Measurements from ENCODE around the gene RPLP2. TPM values are rescaled to one million over a fixed set of nuclear protein-coding genes. Genes with fewer than 3 reads are reported as not detected.

Gene RPLP2
- total and polyA plus RNA-seq, 2 donors (not counting 1 experiment from before 2014, with no cell fraction given): 525 to 3,947 TPM

- TF ChIP-seq, protein P1, sequence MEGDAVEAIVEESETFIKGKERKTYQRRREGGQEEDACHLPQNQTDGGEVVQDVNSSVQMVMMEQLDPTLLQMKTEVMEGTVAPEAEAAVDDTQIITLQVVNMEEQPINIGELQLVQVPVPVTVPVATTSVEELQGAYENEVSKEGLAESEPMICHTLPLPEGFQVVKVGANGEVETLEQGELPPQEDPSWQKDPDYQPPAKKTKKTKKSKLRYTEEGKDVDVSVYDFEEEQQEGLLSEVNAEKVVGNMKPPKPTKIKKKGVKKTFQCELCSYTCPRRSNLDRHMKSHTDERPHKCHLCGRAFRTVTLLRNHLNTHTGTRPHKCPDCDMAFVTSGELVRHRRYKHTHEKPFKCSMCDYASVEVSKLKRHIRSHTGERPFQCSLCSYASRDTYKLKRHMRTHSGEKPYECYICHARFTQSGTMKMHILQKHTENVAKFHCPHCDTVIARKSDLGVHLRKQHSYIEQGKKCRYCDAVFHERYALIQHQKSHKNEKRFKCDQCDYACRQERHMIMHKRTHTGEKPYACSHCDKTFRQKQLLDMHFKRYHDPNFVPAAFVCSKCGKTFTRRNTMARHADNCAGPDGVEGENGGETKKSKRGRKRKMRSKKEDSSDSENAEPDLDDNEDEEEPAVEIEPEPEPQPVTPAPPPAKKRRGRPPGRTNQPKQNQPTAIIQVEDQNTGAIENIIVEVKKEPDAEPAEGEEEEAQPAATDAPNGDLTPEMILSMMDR (IDR thresholded peaks at IDR 0.05): no peak
- no peak for TF ChIP-seq EZH2 (IDR thresholded peaks at IDR 0.05; ENCODE audit: borderline replicate concordance, insufficient read depth, low read depth, low read length, poor library complexity, severe bottlenecking)
- no peak for DNase-seq
- H3K79me2 ChIP-seq (ENCODE audit: control insufficient read depth, insufficient read depth, low read length): no peaks in the 10 kb centered on the region
- ChIA-PET CTCF (no interaction called here), POLR2A (no interaction called here)
- no peaks in the 10 kb centered on the region for H4K20me1 ChIP-seq (ENCODE audit: control insufficient read depth, insufficient read depth, low read length, poor library complexity, severe bottlenecking)
- H3K27me3 Mint-ChIP-seq: no peaks in the 10 kb centered on the region
- no peak overlapping the region for H3K27ac Mint-ChIP-seq
- intact Hi-C loops (cut with micrococcal nuclease): no loop called here
- H3K9me3 Mint-ChIP-seq (ENCODE audit: insufficient read depth): no peaks in the 10 kb centered on the region
- H3K9me3 ChIP-seq (ENCODE audit: control extremely low read depth in 1 of 3, control insufficient read depth in 2 of 3, insufficient read depth in 1 of 3, low read length in 2 of 3): no peaks in the 10 kb centered on the region
- no peak overlapping the region for H2AFZ ChIP-seq (ENCODE audit: insufficient read depth, low read depth, low read length, poor library complexity, severe bottlenecking)
- WGBS (ENCODE audit: insufficient coverage): 87% methylated on average over 20 of the region's 20 CpGs
- H3K4me3 Mint-ChIP-seq: no peak overlapping the region
- H3K27me3 ChIP-seq (replicated peaks in 1 of 4; ENCODE audit: control extremely low read depth in 1 of 4, control insufficient read depth in 3 of 4, insufficient read depth in 4 of 4, low read length in 3 of 4): no peaks in the 10 kb centered on the region
- H3K4me2 ChIP-seq (replicated peaks; ENCODE audit: low read depth, low read length, poor library complexity, severe bottlenecking): no peak overlapping the region
- H3K4me1 ChIP-seq (ENCODE audit: control insufficient read depth in 2 of 2, insufficient read depth in 2 of 2, low read length in 2 of 2): no peaks in the 10 kb centered on the region
- ATAC-seq (ENCODE audit: low read depth): no peak
- H3K27ac ChIP-seq (ENCODE audit: low read length in 2 of 2): no peak overlapping the region
- no peaks in the 10 kb centered on the region for H3K36me3 ChIP-seq (replicated peaks in 1 of 2; ENCODE audit: control extremely low read depth in 1 of 2, control insufficient read depth in 1 of 2, extremely low read depth in 1 of 2, insufficient read depth in 2 of 2, low read length in 1 of 2)
- H3K4me1 Mint-ChIP-seq: no peaks in the 10 kb centered on the region
- H3K4me3 ChIP-seq (ENCODE audit: control extremely low read depth in 1 of 5, extremely low read depth in 1 of 5, insufficient read depth in 1 of 5, low read depth in 2 of 5, low read length in 4 of 5): no peak overlapping the region
- H3K9ac ChIP-seq (ENCODE audit: low read length): no peak overlapping the region
Measured at GRCh38 chr11:862081-862661, 52.4 kb downstream of the RPLP2 start.

Small RNA genes lying within 50 kb of the gene (small RNA-seq; reads per million reads assigned to genes)
- gene SNORA52 (ENCODE audit: insufficient read length, low read depth, low replicate concordance): not detected

Other genes with a start within 250 kb of the RPLP2 start
- gene LMNTD2, start 249.2 kb upstream of the RPLP2 start, total RNA-seq: 19.7 and 21.4 TPM in 2 replicates
- 29.6 and 34.9 TPM in 2 replicates for gene LMNTD2, start 249.2 kb upstream of the RPLP2 start, polyA plus RNA-seq
- gene RASSF7, start 249.0 kb upstream of the RPLP2 start, total RNA-seq: 24.7 and 29.8 TPM in 2 replicates
- gene RASSF7, start 249.0 kb upstream of the RPLP2 start, polyA plus RNA-seq: 59.0 and 89.3 TPM in 2 replicates
- 57.9 and 63.5 TPM in 2 replicates for gene PHRF1, start 233.5 kb upstream of the RPLP2 start, total RNA-seq
- 21.2 and 22.3 TPM in 2 replicates for gene PHRF1, start 233.5 kb upstream of the RPLP2 start, polyA plus RNA-seq
- 136 and 147 TPM in 2 replicates for gene IRF7, start 194.0 kb upstream of the RPLP2 start, total RNA-seq
- 170 and 184 TPM in 2 replicates for gene IRF7, start 194.0 kb upstream of the RPLP2 start, polyA plus RNA-seq
- gene CDHR5, start 185.0 kb upstream of the RPLP2 start, total RNA-seq: not detected in 2 replicates
- gene CDHR5, start 185.0 kb upstream of the RPLP2 start, polyA plus RNA-seq: 0.04 and 0.09 TPM in 2 replicates
- not detected in 2 replicates for gene SCT, start 182.8 kb upstream of the RPLP2 start, total RNA-seq
- gene SCT, start 182.8 kb upstream of the RPLP2 start, polyA plus RNA-seq: not detected in 2 replicates
- gene DRD4, start 172.7 kb upstream of the RPLP2 start, total RNA-seq: 1.3 TPM in 1 of 2 replicates, not detected in the other
- gene DRD4, start 172.7 kb upstream of the RPLP2 start, polyA plus RNA-seq: 0.17 TPM in 1 of 2 replicates, not detected in the other
- gene DEAF1, start 114.7 kb upstream of the RPLP2 start, total RNA-seq: 53.6 and 58.6 TPM in 2 replicates
- 31.8 and 32.7 TPM in 2 replicates for gene DEAF1, start 114.7 kb upstream of the RPLP2 start, polyA plus RNA-seq
- 77.8 and 84.1 TPM in 2 replicates for gene TMEM80, start 114.2 kb upstream of the RPLP2 start, total RNA-seq
- 56.9 and 72.5 TPM in 2 replicates for gene TMEM80, start 114.2 kb upstream of the RPLP2 start, polyA plus RNA-seq
- 12.7 and 13.9 TPM in 2 replicates for gene EPS8L2, start 103.7 kb upstream of the RPLP2 start, total RNA-seq
- gene EPS8L2, start 103.7 kb upstream of the RPLP2 start, polyA plus RNA-seq: 11.9 and 22.7 TPM in 2 replicates
- 105 and 116 TPM in 2 replicates for gene TALDO1, start 62.5 kb upstream of the RPLP2 start, total RNA-seq
- gene TALDO1, start 62.5 kb upstream of the RPLP2 start, polyA plus RNA-seq: 71.0 and 82.4 TPM in 2 replicates
- 70.0 and 80.0 TPM in 2 replicates for gene GATD1, start 32.5 kb upstream of the RPLP2 start, total RNA-seq
- gene GATD1, start 32.5 kb upstream of the RPLP2 start, polyA plus RNA-seq: 37.4 and 62.4 TPM in 2 replicates
- gene CEND1, start 19.9 kb upstream of the RPLP2 start, total RNA-seq: 0.39 and 0.49 TPM in 2 replicates
- gene CEND1, start 19.9 kb upstream of the RPLP2 start, polyA plus RNA-seq: 0.13 and 0.20 TPM in 2 replicates
- gene SLC25A22, start 11.7 kb upstream of the RPLP2 start, total RNA-seq: 25.7 and 28.2 TPM in 2 replicates
- gene SLC25A22, start 11.7 kb upstream of the RPLP2 start, polyA plus RNA-seq: 45.7 and 50.9 TPM in 2 replicates
- gene PIDD1, start 4.7 kb upstream of the RPLP2 start, total RNA-seq: 32.5 and 39.2 TPM in 2 replicates
- 58.4 and 59.2 TPM in 2 replicates for gene PIDD1, start 4.7 kb upstream of the RPLP2 start, polyA plus RNA-seq
- gene PNPLA2, start 8.9 kb downstream of the RPLP2 start, total RNA-seq: 182 and 208 TPM in 2 replicates
- 276 and 313 TPM in 2 replicates for gene PNPLA2, start 8.9 kb downstream of the RPLP2 start, polyA plus RNA-seq
- 9.7 and 13.5 TPM in 2 replicates for gene CRACR2B, start 18.0 kb downstream of the RPLP2 start, total RNA-seq
- gene CRACR2B, start 18.0 kb downstream of the RPLP2 start, polyA plus RNA-seq: 13.6 and 67.7 TPM in 2 replicates
- gene CD151, start 23.0 kb downstream of the RPLP2 start, total RNA-seq: 24.3 and 25.5 TPM in 2 replicates
- 24.4 and 27.8 TPM in 2 replicates for gene CD151, start 23.0 kb downstream of the RPLP2 start, polyA plus RNA-seq
- gene POLR2L, start 32.6 kb downstream of the RPLP2 start, total RNA-seq: 39.0 and 44.4 TPM in 2 replicates
- 39.1 and 80.8 TPM in 2 replicates for gene POLR2L, start 32.6 kb downstream of the RPLP2 start, polyA plus RNA-seq
- 2.2 and 2.9 TPM in 2 replicates for gene TSPAN4, start 32.9 kb downstream of the RPLP2 start, total RNA-seq
- gene TSPAN4, start 32.9 kb downstream of the RPLP2 start, polyA plus RNA-seq: 5.3 and 7.4 TPM in 2 replicates
- gene CHID1, start 100.8 kb downstream of the RPLP2 start, total RNA-seq: 62.5 and 68.1 TPM in 2 replicates
- 24.1 and 31.0 TPM in 2 replicates for gene CHID1, start 100.8 kb downstream of the RPLP2 start, polyA plus RNA-seq
- gene AP2A2, start 115.9 kb downstream of the RPLP2 start, total RNA-seq: 53.1 and 54.5 TPM in 2 replicates
- gene AP2A2, start 115.9 kb downstream of the RPLP2 start, polyA plus RNA-seq: 57.0 and 62.8 TPM in 2 replicates
- gene MUC6, start 226.8 kb downstream of the RPLP2 start, total RNA-seq: not detected in 2 replicates
- gene MUC6, start 226.8 kb downstream of the RPLP2 start, polyA plus RNA-seq: not detected in 2 replicates